Pancreas (tissue), 10 donors: Measurements from ENCODE around the gene OBSCN. TPM values are rescaled to one million over a fixed set of nuclear protein-coding genes. Genes with fewer than 3 reads are reported as not detected.

Source experiments
- ATAC-seq, 4 donors: fragments of 200-7000 bp; cut with Tn5 transposase; one replicate each; pipeline versions ENCODE4 v1.8.0 to v1.9.1; 2020; ENCODE audit warnings: mild to moderate bottlenecking in 4 of 4, moderate library complexity in 4 of 4
- DNase-seq, 6 donors: peaks; one replicate each; pipeline ENCODE4 v3.0.0-alpha.2; 2020
- FAIRE-seq: peaks from 2 replicates; lab custom pipeline; 2012; peaks lifted over from hg19 to GRCh38; lab: Jason Lieb, UNC
- H3K27ac ChIP-seq, 4 donors: fragments of 200-600 bp; sonication (generic); 1 replicate in 3 of 4; 2 replicates in 1 of 4; pipeline versions ENCODE4 v1.5.0 to v1.8.0; 2020
- H3K27me3 ChIP-seq, 4 donors: fragments of 200-600 bp; one replicate each; pipeline ENCODE4 v1.8.0; 2021
- H3K36me3 ChIP-seq, 3 donors: fragments of 200-600 bp; sonication (generic) in 1 of 3; one replicate each; pipeline versions ENCODE4 v1.5.0 to v1.8.0; 2020 to 2021
- H3K4me1 ChIP-seq, 3 donors: fragments of 200-600 bp; one replicate each; pipeline ENCODE4 v1.8.0; 2021
- H3K4me3 ChIP-seq, 4 donors: fragments of 200-600 bp; sonication (generic) in 2 of 4; one replicate each; pipeline versions ENCODE4 v1.5.0 to v1.8.0; 2020 to 2021
- H3K9me3 ChIP-seq, 4 donors: fragments of 200-600 bp; one replicate each; pipeline ENCODE4 v1.8.0; 2021
- WGBS, 2 donors: extraction: QIAGEN DNeasy Blood & Tissue Kit; methylation state at CpG; one replicate each; pipeline ENCODE4 v1.1.7; 2013; 5-methylcytosine and 5-hydroxymethylcytosine counted together
- intact Hi-C, 3 donors: fragments of 100-400 bp; cut with DNase I; formaldehyde crosslinking; loops; one replicate each; pipeline versions ENCODE4 v1.11.1 to v1.14.2; 2022
- polyA plus RNA-seq, 2 donors: library from polyadenylated mRNA; stranded (reverse); fragments of 200-250 nt; gene quantifications; one replicate each; pipeline ENCODE4 v1.2.3, GENCODE V29; 2013
- total RNA-seq, 6 donors: library from RNA; stranded (reverse); fragmentation: NEBNext Ultra II Directional in 4 of 6; extraction: Animal tissue kit (Norgen Biotek cat#: 25700) in 4 of 6; gene quantifications; one replicate each; pipeline versions ENCODE4 v1.2.1 to v1.2.4, GENCODE V29; 2021 to 2023
- TF ChIP-seq, protein P1 (sequence below), 4 donors: fragments of 200-600 bp; sonication (generic) in 3 of 4; IDR thresholded peaks; one replicate each; pipeline versions ENCODE4 v1.5.0 to v1.8.0; 2021; ENCODE audit warnings: antibody characterized with exemption in 4 of 4
- donor health status: healthy with polysubstance abuse.
- donor health status: DM: no; HTN: no; CAD: no; lungs with moderate emphysema.
- donor health status: DM: no; HTN: no; CAD: no.
- donor health status: control.
- donor health status: control.
- donor health status: Bipolar disorder and iron deficiency.
- donor health status: DM: yes; HTN: yes; CAD: no.
- donor health status: DM: no; HTN: no; CAD: no.
- donor health status: DM: no; HTN: no; CAD: no.
- donor health status: DM: yes; HTN: yes; CAD: no.

The OBSCN gene
- total and polyA plus RNA-seq, 8 donors: 7.9 to 61.4 (median 11.3) TPM

DNA sequence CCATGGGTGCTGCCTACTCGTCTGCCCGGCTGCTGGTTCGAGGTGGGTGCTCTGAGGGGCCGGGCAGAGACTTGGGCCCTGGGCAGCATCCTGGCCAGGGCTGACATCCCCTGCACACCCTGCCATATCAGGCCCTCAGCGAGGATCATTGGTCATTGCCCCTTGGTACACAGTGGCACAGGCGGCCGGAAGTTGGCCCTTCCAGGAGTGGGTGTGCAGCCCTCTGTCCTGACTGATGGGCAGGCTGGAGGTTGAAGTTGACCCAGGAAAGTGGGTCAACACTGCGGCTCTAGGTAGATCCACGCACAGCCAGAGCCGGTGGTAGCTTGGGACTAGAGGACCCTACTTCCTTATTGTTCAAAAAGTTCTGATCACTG, 125.9 kb downstream of the OBSCN start:
- 90 to 94% methylated on average over 10 of the region's 10 CpGs for WGBS, 2 donors
- Histone ChIP-seq H3K27me3 (no peaks in the 10 kb centered on the region), H3K9me3 (no peaks in the 10 kb centered on the region), H3K4me3 (no peak overlapping the region), H3K36me3 (no peaks in the 10 kb centered on the region), H3K4me1 (no peaks in the 10 kb centered on the region), H3K27ac (no peak overlapping the region)
- intact Hi-C loops: no loop called here
- DNase-seq: peak in 1 of 6 donors; percentile 39
- TF ChIP-seq, protein P1, sequence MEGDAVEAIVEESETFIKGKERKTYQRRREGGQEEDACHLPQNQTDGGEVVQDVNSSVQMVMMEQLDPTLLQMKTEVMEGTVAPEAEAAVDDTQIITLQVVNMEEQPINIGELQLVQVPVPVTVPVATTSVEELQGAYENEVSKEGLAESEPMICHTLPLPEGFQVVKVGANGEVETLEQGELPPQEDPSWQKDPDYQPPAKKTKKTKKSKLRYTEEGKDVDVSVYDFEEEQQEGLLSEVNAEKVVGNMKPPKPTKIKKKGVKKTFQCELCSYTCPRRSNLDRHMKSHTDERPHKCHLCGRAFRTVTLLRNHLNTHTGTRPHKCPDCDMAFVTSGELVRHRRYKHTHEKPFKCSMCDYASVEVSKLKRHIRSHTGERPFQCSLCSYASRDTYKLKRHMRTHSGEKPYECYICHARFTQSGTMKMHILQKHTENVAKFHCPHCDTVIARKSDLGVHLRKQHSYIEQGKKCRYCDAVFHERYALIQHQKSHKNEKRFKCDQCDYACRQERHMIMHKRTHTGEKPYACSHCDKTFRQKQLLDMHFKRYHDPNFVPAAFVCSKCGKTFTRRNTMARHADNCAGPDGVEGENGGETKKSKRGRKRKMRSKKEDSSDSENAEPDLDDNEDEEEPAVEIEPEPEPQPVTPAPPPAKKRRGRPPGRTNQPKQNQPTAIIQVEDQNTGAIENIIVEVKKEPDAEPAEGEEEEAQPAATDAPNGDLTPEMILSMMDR (IDR thresholded peaks at IDR 0.05): no peak
- ATAC-seq: no peak
- no peak for FAIRE-seq

DNA sequence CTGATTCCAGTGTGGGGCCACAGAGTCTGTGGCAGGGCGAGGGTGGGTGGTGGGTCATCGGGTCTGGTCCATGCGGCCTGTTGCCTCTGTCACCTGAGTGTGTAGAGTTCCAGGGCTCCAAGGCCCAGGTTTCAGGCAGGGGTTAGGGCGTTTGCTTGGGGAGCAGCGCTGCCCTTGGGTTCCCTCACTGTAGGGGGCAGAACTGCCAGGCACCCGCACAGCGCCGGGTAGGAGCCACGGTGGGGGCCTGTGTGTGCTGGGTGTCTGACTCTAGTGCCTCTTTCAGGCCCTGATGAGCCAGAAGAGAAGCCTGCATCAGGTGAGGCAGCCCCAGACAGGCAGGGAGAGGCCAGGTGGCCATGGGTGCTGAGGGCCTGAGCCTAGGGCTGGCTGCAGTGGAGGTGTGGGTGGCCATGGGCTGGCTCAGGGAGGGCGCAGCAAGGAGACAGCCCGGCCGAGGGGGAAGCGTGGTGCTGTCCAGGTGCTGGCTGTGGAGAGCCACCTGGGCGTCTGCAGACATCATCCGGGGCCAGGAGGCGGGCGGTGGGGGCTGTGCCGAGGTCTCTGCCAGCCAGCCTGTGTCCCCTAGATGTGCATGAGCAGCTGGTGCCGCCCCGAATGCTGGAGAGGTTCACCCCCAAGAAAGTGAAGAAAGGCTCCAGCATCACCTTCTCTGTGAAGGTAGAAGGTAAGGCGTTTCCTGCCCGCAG, 126.5 kb downstream of the OBSCN start:
- Histone ChIP-seq H3K27me3 (no peaks in the 10 kb centered on the region), H3K36me3 (no peaks in the 10 kb centered on the region), H3K27ac (no peak overlapping the region), H3K9me3 (no peaks in the 10 kb centered on the region), H3K4me1 (no peaks in the 10 kb centered on the region), H3K4me3 (no peak overlapping the region)
- TF ChIP-seq, protein P1 (IDR thresholded peaks at IDR 0.05): no peak
- ATAC-seq: no peak
- WGBS, 2 donors: 88 to 91% methylated on average over 20 to 22 of the region's 22 CpGs
- DNase-seq: peak in 3 of 6 donors; percentile 9 to 68 (median 41)
- no peak for FAIRE-seq
- intact Hi-C loops: no loop called here

DNA sequence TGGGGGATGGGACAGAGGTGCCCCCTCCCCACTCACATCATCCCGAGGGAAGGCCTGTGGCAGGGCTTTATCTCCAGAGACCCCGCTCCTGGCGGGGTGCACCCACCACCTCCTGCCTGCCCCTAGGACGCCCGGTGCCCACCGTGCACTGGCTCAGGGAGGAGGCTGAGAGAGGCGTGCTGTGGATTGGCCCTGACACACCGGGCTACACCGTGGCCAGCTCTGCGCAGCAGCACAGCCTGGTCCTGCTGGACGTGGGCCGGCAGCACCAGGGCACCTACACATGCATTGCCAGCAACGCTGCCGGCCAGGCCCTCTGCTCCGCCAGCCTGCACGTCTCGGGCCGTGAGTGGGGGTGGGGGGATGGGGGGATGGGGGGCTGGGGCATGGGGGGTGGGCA, 127.1 kb downstream of the OBSCN start:
- no peaks in the 10 kb centered on the region for H3K9me3 ChIP-seq
- ATAC-seq (no peak), DNase-seq (peak in 2 of 6 donors; percentile 31 to 39), FAIRE-seq (no peak)
- H3K4me3 ChIP-seq: no peak overlapping the region
- TF ChIP-seq, protein P1 (IDR thresholded peaks at IDR 0.05): no peak
- H3K27me3 ChIP-seq: no peaks in the 10 kb centered on the region
- no peaks in the 10 kb centered on the region for H3K4me1 ChIP-seq
- peaks cover 0 to 3% (median 0%) of the 10 kb centered on the region in 3 donors for H3K36me3 ChIP-seq
- intact Hi-C loops: no loop called here
- WGBS, 2 donors: 89% methylated on average over 15 to 18 of the region's 18 CpGs
- no peak overlapping the region for H3K27ac ChIP-seq

DNA sequence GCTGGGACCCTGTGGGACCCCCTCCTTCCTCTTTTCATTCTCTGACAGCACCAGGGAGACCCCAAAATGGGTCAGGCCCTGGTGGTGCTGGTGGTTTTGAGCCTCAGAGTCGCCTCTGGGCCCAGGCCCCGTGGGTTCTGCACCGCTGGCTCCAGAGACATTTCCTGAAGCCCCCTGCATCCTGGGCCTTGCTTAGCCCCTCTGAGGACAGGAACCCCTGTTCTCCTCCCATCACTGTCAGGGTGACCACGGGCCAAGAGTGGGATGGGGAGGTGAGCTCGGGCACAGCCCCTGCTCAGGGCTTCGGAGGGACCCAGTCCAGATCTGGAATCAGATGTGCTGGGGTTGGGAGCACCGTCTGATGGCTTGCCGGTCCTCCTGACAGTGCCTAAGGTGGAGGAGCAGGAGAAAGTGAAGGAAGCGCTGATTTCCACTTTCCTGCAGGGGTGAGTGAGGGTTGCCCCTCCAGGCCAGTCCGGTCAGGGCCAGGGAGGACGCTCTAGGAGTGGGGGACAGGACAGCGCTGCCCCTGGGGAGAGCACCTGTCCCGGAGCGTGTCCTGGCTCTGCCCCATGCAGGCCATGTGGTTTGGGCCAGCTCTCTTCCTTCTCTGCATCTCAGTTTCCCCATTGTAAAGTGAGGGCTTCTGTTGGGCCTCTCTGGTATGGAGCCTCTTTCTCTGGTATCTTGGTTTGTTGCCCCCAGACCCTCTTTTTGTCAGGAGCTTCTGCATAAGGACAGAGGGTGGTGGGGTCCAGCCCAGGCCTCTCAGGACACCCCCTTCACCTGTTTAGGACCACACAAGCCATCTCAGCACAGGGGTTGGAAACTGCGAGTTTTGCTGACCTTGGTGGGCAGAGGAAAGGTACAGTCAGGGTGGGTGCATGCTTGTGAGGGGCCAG, 127.8 kb downstream of the OBSCN start:
- DNase-seq (peak in 2 of 6 donors; percentile 27 to 34), ATAC-seq (no peak), FAIRE-seq (no peak)
- peaks cover 0 to 7% (median 0%) of the 10 kb centered on the region in 3 donors for H3K36me3 ChIP-seq
- no peaks in the 10 kb centered on the region for H3K9me3 ChIP-seq
- WGBS, 2 donors: 80 to 83% methylated on average over 13 to 15 of the region's 15 CpGs
- TF ChIP-seq, protein P1 (IDR thresholded peaks at IDR 0.05): no peak
- H3K4me3 ChIP-seq: no peak overlapping the region
- intact Hi-C loops: no loop called here
- no peak overlapping the region for H3K27ac ChIP-seq
- H3K4me1 ChIP-seq: no peaks in the 10 kb centered on the region
- H3K27me3 ChIP-seq: no peaks in the 10 kb centered on the region
